ENCODE measurements around the gene SLC12A8.

The SLC12A8 gene

DNA sequence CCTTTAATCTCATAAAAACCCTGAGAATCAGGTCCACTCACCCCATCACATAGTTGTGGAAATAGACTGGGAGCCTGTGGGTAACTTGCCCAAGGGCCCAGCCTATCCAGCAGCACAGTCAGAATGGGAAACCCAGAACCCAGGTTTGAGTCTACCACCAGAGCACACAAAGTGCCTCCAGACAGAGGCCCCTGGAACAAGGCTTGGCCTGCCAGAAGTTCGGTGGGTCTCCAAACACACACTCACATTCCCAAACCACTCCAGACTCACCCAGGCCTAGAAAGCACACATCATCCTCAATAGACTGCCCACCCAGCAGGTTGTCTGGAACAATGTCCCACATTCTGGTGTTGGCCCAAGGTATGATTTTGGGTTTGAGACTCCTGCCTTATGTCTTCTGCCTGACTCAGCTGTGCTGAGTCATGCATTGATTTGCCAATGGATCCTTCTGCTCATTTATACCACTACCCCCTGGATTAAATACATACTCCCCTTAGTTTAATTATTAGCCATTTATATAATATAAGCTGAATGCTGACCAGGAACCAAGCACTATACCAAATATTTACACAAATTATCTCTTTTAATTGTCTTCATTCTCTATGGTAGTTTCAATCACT lies 4.5 kb downstream of the SLC12A8 start:
- WGBS = 100% methylated on average over 1 of the region's 1 CpG
- Histone ChIP-seq H3K27ac (ENCODE audit: low read length, poor library complexity, severe bottlenecking) (no peak overlapping the region), H3K4ac (ENCODE audit: low read depth in 1 of 2, low read length in 2 of 2) (no peak overlapping the region), H2AK5ac (ENCODE audit: low read length, severe bottlenecking) (no peak overlapping the region), H3K27me3 (ENCODE audit: control insufficient read depth in 1 of 2, insufficient read depth in 1 of 2, low read length in 2 of 2) (peaks cover 0 to 16% of the 10 kb centered on the region in 2 experiments), H2BK15ac (ENCODE audit: low read depth, poor library complexity, severe bottlenecking) (no peak overlapping the region), H4K8ac (ENCODE audit: low read length) (no peak overlapping the region), H3K9me3 (ENCODE audit: control insufficient read depth, low read length) (no peaks in the 10 kb centered on the region), H4K91ac (ENCODE audit: low read length) (no peak overlapping the region), H3K18ac (ENCODE audit: low read depth in 1 of 2, low read length in 2 of 2) (no peak overlapping the region), H3K79me1 (replicated peaks; ENCODE audit: low read length, poor library complexity, severe bottlenecking) (peaks cover 8% of the 10 kb centered on the region), H2BK120ac (ENCODE audit: low read depth, low read length) (no peak overlapping the region), H3K4me2 (ENCODE audit: low read length, poor library complexity, severe bottlenecking) (no peak overlapping the region), H3K36me3 (ENCODE audit: control insufficient read depth in 1 of 2, insufficient read depth in 2 of 2, low read depth in 1 of 2, low read length in 2 of 2) (no peaks in the 10 kb centered on the region), H3K4me3 (ENCODE audit: insufficient read depth in 1 of 2, low read depth in 1 of 2, low read length in 2 of 2) (no peak overlapping the region), H2BK12ac (ENCODE audit: low read length in 2 of 2) (no peak overlapping the region), H2AFZ (ENCODE audit: low read depth, low read length) (no peak overlapping the region), H2BK5ac (ENCODE audit: low read depth, low read length, poor library complexity, severe bottlenecking) (no peak overlapping the region), H3K9ac (ENCODE audit: low read length) (no peak overlapping the region), H3K14ac (ENCODE audit: low read length in 2 of 2) (no peak overlapping the region), H3K23ac (ENCODE audit: low read length in 2 of 2) (no peak overlapping the region), H3K4me1 (ENCODE audit: control insufficient read depth, insufficient read depth, low read depth, low read length) (peaks cover 14% of the 10 kb centered on the region)
- DNase-seq = no peak

DNA sequence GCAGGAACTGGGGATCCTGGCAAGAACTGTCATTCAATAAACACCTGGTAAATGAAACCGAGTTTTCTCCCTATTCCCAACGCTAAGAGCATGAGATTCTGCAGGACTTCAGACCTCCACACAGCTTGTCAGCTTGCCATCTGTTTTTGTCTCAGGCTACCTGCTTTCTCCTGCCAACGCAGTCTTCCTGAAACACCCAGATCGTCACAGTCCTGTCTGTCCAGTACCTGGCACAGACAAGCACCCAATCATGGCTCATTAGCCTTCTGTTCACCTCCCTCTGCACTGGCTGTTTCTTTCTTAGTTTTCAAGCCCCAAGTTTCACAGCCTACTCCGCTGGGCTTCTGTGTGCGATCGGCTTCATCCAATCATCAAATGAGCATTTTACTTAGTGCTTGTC lies 5.0 kb downstream of the SLC12A8 start:
- no peak overlapping the region for H3K4me3 ChIP-seq (ENCODE audit: insufficient read depth in 1 of 2, low read depth in 1 of 2, low read length in 2 of 2)
- H3K27ac ChIP-seq (ENCODE audit: low read length, poor library complexity, severe bottlenecking) = no peak overlapping the region
- no peak overlapping the region for H2AFZ ChIP-seq (ENCODE audit: low read depth, low read length)
- 88% methylated on average over 7 of the region's 7 CpGs for WGBS
- no peak overlapping the region for H2BK15ac ChIP-seq (ENCODE audit: low read depth, poor library complexity, severe bottlenecking)
- no peak overlapping the region for H4K8ac ChIP-seq (ENCODE audit: low read length)
- H3K9me3 ChIP-seq (ENCODE audit: control insufficient read depth, low read length) = no peaks in the 10 kb centered on the region
- no peak overlapping the region for H2BK12ac ChIP-seq (ENCODE audit: low read length in 2 of 2)
- no peak overlapping the region for H3K4ac ChIP-seq (ENCODE audit: low read depth in 1 of 2, low read length in 2 of 2)
- H2BK120ac ChIP-seq (ENCODE audit: low read depth, low read length) = no peak overlapping the region
- no peak overlapping the region for H2AK5ac ChIP-seq (ENCODE audit: low read length, severe bottlenecking)
- no peak overlapping the region for H2BK5ac ChIP-seq (ENCODE audit: low read depth, low read length, poor library complexity, severe bottlenecking)
- H3K27me3 ChIP-seq (ENCODE audit: control insufficient read depth in 1 of 2, insufficient read depth in 1 of 2, low read length in 2 of 2) = peaks cover 0 to 11% of the 10 kb centered on the region in 2 experiments
- DNase-seq = no peak
- H3K4me2 ChIP-seq (ENCODE audit: low read length, poor library complexity, severe bottlenecking) = no peak overlapping the region
- no peak overlapping the region for H3K9ac ChIP-seq (ENCODE audit: low read length)
- H4K91ac ChIP-seq (ENCODE audit: low read length) = no peak overlapping the region
- H3K23ac ChIP-seq (ENCODE audit: low read length in 2 of 2) = no peak overlapping the region
- H3K4me1 ChIP-seq (ENCODE audit: control insufficient read depth, insufficient read depth, low read depth, low read length) = peaks cover 8% of the 10 kb centered on the region
- no peak overlapping the region for H3K18ac ChIP-seq (ENCODE audit: low read depth in 1 of 2, low read length in 2 of 2)
- no peaks in the 10 kb centered on the region for H3K36me3 ChIP-seq (ENCODE audit: control insufficient read depth in 1 of 2, insufficient read depth in 2 of 2, low read depth in 1 of 2, low read length in 2 of 2)
- peaks cover 8% of the 10 kb centered on the region for H3K79me1 ChIP-seq (replicated peaks; ENCODE audit: low read length, poor library complexity, severe bottlenecking)
- H3K14ac ChIP-seq (ENCODE audit: low read length in 2 of 2) = no peak overlapping the region

GRCh38 chr3:125206934-125207333 lies 5.6 kb downstream of the SLC12A8 start:
- Histone ChIP-seq H2BK12ac (ENCODE audit: low read length in 2 of 2) (no peak overlapping the region), H3K14ac (ENCODE audit: low read length in 2 of 2) (no peak overlapping the region), H3K4me3 (ENCODE audit: insufficient read depth in 1 of 2, low read depth in 1 of 2, low read length in 2 of 2) (no peak overlapping the region), H3K4ac (ENCODE audit: low read depth in 1 of 2, low read length in 2 of 2) (no peak overlapping the region), H4K91ac (ENCODE audit: low read length) (no peak overlapping the region), H3K27me3 (ENCODE audit: control insufficient read depth in 1 of 2, insufficient read depth in 1 of 2, low read length in 2 of 2) (peaks cover 0 to 5% of the 10 kb centered on the region in 2 experiments), H2AK5ac (ENCODE audit: low read length, severe bottlenecking) (no peak overlapping the region), H3K27ac (ENCODE audit: low read length, poor library complexity, severe bottlenecking) (no peak overlapping the region), H3K79me1 (replicated peaks; ENCODE audit: low read length, poor library complexity, severe bottlenecking) (peaks cover 8% of the 10 kb centered on the region), H2BK120ac (ENCODE audit: low read depth, low read length) (no peak overlapping the region), H2BK15ac (ENCODE audit: low read depth, poor library complexity, severe bottlenecking) (no peak overlapping the region), H2BK5ac (ENCODE audit: low read depth, low read length, poor library complexity, severe bottlenecking) (no peak overlapping the region), H3K4me2 (ENCODE audit: low read length, poor library complexity, severe bottlenecking) (no peak overlapping the region), H3K9me3 (ENCODE audit: control insufficient read depth, low read length) (no peaks in the 10 kb centered on the region), H3K4me1 (ENCODE audit: control insufficient read depth, insufficient read depth, low read depth, low read length) (peaks cover 5% of the 10 kb centered on the region), H3K36me3 (ENCODE audit: control insufficient read depth in 1 of 2, insufficient read depth in 2 of 2, low read depth in 1 of 2, low read length in 2 of 2) (no peaks in the 10 kb centered on the region), H3K9ac (ENCODE audit: low read length) (no peak overlapping the region), H2AFZ (ENCODE audit: low read depth, low read length) (no peak overlapping the region), H3K18ac (ENCODE audit: low read depth in 1 of 2, low read length in 2 of 2) (no peak overlapping the region), H4K8ac (ENCODE audit: low read length) (no peak overlapping the region), H3K23ac (ENCODE audit: low read length in 2 of 2) (no peak overlapping the region)
- 86% methylated on average over 6 of the region's 6 CpGs for WGBS
- DNase-seq = no peak

GRCh38 chr3:125203731-125204130 lies 8.8 kb downstream of the SLC12A8 start:
- H2BK15ac ChIP-seq (ENCODE audit: low read depth, poor library complexity, severe bottlenecking) = no peak overlapping the region
- no peak overlapping the region for H4K8ac ChIP-seq (ENCODE audit: low read length)
- no peaks in the 10 kb centered on the region for H3K9me3 ChIP-seq (ENCODE audit: control insufficient read depth, low read length)
- no peak overlapping the region for H2BK5ac ChIP-seq (ENCODE audit: low read depth, low read length, poor library complexity, severe bottlenecking)
- H3K79me1 ChIP-seq (replicated peaks; ENCODE audit: low read length, poor library complexity, severe bottlenecking) = peaks cover 9% of the 10 kb centered on the region
- no peak overlapping the region for H3K14ac ChIP-seq (ENCODE audit: low read length in 2 of 2)
- no peak for DNase-seq
- no peak overlapping the region for H2AFZ ChIP-seq (ENCODE audit: low read depth, low read length)
- no peaks in the 10 kb centered on the region for H3K4me1 ChIP-seq (ENCODE audit: control insufficient read depth, insufficient read depth, low read depth, low read length)
- no peaks in the 10 kb centered on the region for H3K27me3 ChIP-seq (ENCODE audit: control insufficient read depth in 1 of 2, insufficient read depth in 1 of 2, low read length in 2 of 2)
- no peak overlapping the region for H4K91ac ChIP-seq (ENCODE audit: low read length)
- no peak overlapping the region for H3K4me3 ChIP-seq (ENCODE audit: insufficient read depth in 1 of 2, low read depth in 1 of 2, low read length in 2 of 2)
- no peak overlapping the region for H2BK12ac ChIP-seq (ENCODE audit: low read length in 2 of 2)
- no peak overlapping the region for H3K18ac ChIP-seq (ENCODE audit: low read depth in 1 of 2, low read length in 2 of 2)
- no peak overlapping the region for H3K27ac ChIP-seq (ENCODE audit: low read length, poor library complexity, severe bottlenecking)
- no peak overlapping the region for H3K23ac ChIP-seq (ENCODE audit: low read length in 2 of 2)
- H2AK5ac ChIP-seq (ENCODE audit: low read length, severe bottlenecking) = no peak overlapping the region
- no peaks in the 10 kb centered on the region for H3K36me3 ChIP-seq (ENCODE audit: control insufficient read depth in 1 of 2, insufficient read depth in 2 of 2, low read depth in 1 of 2, low read length in 2 of 2)
- no peak overlapping the region for H3K9ac ChIP-seq (ENCODE audit: low read length)
- H3K4ac ChIP-seq (ENCODE audit: low read depth in 1 of 2, low read length in 2 of 2) = no peak overlapping the region
- no peak overlapping the region for H3K4me2 ChIP-seq (ENCODE audit: low read length, poor library complexity, severe bottlenecking)
- no peak overlapping the region for H2BK120ac ChIP-seq (ENCODE audit: low read depth, low read length)

Data from mesenchymal stem cell (in vitro differentiated cells and primary cell).